Skeletal muscle satellite cell (primary cell): ENCODE data around the gene WDFY2.

Experiments used
- H3K27me3 ChIP-seq: 2 replicates; pipeline ENCODE4 v1.7.0; 2013; ENCODE audit warnings: low read length; ENCODE audit not compliant: control insufficient read depth, insufficient read depth
- H3K36me3 ChIP-seq: 2 replicates; pipeline ENCODE4 v1.7.0; 2013; ENCODE audit warnings: mild to moderate bottlenecking, control low read depth, low read length; ENCODE audit not compliant: insufficient read depth
- H3K4me1 ChIP-seq: 2 replicates; pipeline ENCODE4 v1.7.0; 2013; ENCODE audit warnings: low read length; ENCODE audit not compliant: control insufficient read depth, insufficient read depth
- H3K4me2 ChIP-seq: 2 replicates; pipeline ENCODE4 v1.7.0; 2013; ENCODE audit warnings: mild to moderate bottlenecking, low read length
- H3K4me3 ChIP-seq: 2 replicates; pipeline ENCODE4 v1.7.0; 2013; ENCODE audit warnings: low read length
- H3K9ac ChIP-seq: 2 replicates; pipeline ENCODE4 v1.7.0; 2013; ENCODE audit warnings: mild to moderate bottlenecking, low read depth, low read length, moderate library complexity
- H3K9me3 ChIP-seq: replicated peaks from 2 replicates; pipeline ENCODE4 v1.7.0; 2013; ENCODE audit warnings: mild to moderate bottlenecking, control low read depth, low read length

Gene WDFY2

DNA sequence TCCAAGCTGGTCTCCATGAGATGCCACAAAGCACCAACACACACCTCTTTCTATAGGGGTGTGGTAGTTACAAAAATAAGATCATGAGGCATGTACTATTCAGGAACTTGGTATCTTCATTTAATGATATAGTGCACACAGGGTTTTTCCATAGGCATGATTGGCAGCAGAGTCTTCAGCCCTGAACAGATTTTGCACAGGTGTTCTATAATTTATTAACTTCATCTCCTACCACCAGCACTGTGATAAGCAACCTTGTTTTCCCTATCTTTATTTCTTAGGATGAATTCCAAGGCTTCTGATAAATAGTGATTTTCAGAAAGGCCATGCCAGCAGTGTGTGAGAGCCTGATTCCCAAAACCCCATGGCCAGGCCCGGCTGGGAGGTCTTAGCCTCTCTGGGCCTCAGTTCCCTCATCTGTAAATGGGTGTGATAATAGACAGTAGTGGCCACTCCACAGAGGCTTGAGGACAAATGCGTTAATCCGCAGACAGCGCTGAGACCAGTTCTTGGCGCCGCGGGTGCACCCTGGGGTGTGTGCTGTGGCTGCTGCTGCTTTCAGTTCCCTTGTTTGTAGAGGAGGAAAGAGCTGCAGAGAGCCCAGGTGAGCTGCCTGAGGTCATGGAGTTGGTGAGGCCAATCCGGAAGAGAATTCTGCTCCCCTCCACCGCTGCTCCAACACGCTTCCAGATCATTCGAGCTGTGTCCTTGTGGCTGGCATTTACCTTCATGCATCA lies 186.6 kb downstream of the WDFY2 start:
- H3K9ac ChIP-seq, result no peak overlapping the region
- H3K9me3 ChIP-seq, result no peaks in the 10 kb centered on the region
- peaks cover 6% of the 10 kb centered on the region for H3K27me3 ChIP-seq
- H3K36me3 ChIP-seq, result peaks cover 26% of the 10 kb centered on the region
- H3K4me3 ChIP-seq, result no peak overlapping the region
- no peak overlapping the region for H3K4me2 ChIP-seq
- peaks cover 6% of the 10 kb centered on the region for H3K4me1 ChIP-seq

GRCh38 chr13:51771418-51772104 lies 187.3 kb downstream of the WDFY2 start:
- Histone ChIP-seq H3K9ac (no peak overlapping the region), H3K36me3 (peaks cover 20% of the 10 kb centered on the region), H3K4me1 (peaks cover 6% of the 10 kb centered on the region), H3K4me2 (no peak overlapping the region), H3K27me3 (peaks cover 6% of the 10 kb centered on the region), H3K4me3 (no peak overlapping the region), H3K9me3 (no peaks in the 10 kb centered on the region)

- Histone ChIP-seq H3K4me2 (no peak overlapping the region), H3K36me3 (peaks cover 15% of the 10 kb centered on the region), H3K4me1 (peaks cover 6% of the 10 kb centered on the region), H3K9ac (no peak overlapping the region), H3K27me3 (peaks cover 6% of the 10 kb centered on the region), H3K4me3 (no peak overlapping the region), H3K9me3 (no peaks in the 10 kb centered on the region)
Measured at GRCh38 chr13:51772105-51772455, 187.8 kb downstream of the WDFY2 start.

GRCh38 chr13:51772781-51773180 lies 188.5 kb downstream of the WDFY2 start:
- peaks cover 12% of the 10 kb centered on the region for H3K36me3 ChIP-seq
- peaks cover 6% of the 10 kb centered on the region for H3K27me3 ChIP-seq

DNA sequence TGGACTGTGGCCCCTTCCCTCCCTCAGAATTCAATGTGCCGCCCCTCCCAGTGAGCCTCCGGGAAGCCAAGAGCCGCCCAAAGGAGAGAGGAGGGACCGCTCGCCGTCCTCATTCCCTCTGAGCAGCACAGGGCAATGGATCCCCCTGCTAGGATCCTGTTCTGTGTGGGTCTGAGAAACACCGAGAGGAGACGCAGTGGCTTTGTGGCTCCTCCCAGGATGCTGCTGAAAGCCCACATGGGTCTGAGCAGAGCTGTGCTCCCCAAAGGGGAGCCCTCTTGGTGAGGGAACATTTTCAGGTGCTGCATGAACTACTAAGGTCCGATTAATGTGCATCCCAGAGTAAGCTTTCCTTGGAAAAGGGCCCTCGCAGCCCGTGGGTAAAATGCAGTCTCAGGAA lies 189.3 kb downstream of the WDFY2 start:
- H3K27me3 ChIP-seq, result peaks cover 9% of the 10 kb centered on the region
- no peak overlapping the region for H3K9ac ChIP-seq
- no peak overlapping the region for H3K4me3 ChIP-seq
- no peak overlapping the region for H3K4me2 ChIP-seq
- H3K36me3 ChIP-seq, result peaks cover 5% of the 10 kb centered on the region
- peaks cover 6% of the 10 kb centered on the region for H3K4me1 ChIP-seq
- no peaks in the 10 kb centered on the region for H3K9me3 ChIP-seq

More at GRCh38 chr13:51772781-51773180, 188.5 kb downstream of the WDFY2 start:
- Histone ChIP-seq H3K9me3 (no peaks in the 10 kb centered on the region), H3K4me1 (peaks cover 6% of the 10 kb centered on the region), H3K4me2 (no peak overlapping the region), H3K9ac (no peak overlapping the region), H3K4me3 (no peak overlapping the region)

- Histone ChIP-seq H3K4me1 (no peaks in the 10 kb centered on the region), H3K4me3 (no peak overlapping the region), H3K9me3 (no peaks in the 10 kb centered on the region), H3K27me3 (peaks cover 9% of the 10 kb centered on the region), H3K4me2 (no peak overlapping the region), H3K36me3 (no peaks in the 10 kb centered on the region), H3K9ac (no peak overlapping the region)
Measured at GRCh38 chr13:51776179-51776578, 191.9 kb downstream of the WDFY2 start.

DNA sequence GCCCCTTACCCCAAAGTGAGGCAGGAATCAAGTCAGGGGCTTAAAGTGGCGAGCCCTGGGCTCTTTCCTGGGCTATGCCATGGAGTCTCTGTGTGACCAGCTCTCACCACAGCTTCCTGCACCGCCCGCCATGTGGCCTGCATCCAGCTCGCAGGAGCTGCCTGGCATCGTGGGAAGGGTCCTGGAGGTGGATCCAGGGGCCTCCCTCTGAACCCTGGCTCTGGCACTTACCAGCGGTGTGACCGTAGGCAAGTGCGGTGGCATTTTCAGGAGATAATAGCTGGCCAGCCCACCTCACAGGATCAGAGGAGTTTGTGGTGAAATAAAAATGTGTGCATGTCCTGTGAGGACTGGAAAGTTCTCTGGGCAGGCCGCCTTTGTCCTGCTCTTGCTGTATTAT lies 193.7 kb downstream of the WDFY2 start:
- Histone ChIP-seq H3K9ac (no peak overlapping the region), H3K4me1 (no peaks in the 10 kb centered on the region), H3K9me3 (no peaks in the 10 kb centered on the region), H3K4me2 (no peak overlapping the region), H3K4me3 (no peak overlapping the region), H3K36me3 (no peaks in the 10 kb centered on the region), H3K27me3 (peaks cover 9% of the 10 kb centered on the region)

DNA sequence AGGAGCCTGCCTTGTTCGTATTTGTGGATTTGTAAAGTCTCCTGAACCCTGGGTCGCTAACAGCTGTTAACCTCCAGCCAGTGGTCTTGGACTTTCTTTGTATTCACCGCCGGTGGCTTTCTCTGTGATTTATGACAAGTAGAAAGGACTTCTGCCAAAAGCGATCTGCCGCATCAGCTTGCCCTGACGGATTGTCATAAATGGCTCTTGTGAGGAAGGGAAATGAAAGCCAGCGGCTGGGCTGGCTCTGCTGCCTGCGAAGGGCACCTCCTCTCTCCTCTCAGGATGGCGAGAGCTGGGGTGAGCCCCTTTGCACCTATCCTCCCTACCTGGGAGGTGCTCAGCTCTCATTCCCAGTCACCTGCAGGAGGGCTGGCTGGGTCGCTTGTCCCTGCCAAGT lies 194.1 kb downstream of the WDFY2 start:
- Histone ChIP-seq H3K9ac (no peak overlapping the region), H3K36me3 (no peaks in the 10 kb centered on the region), H3K4me3 (no peak overlapping the region), H3K27me3 (peaks cover 8% of the 10 kb centered on the region), H3K9me3 (no peaks in the 10 kb centered on the region), H3K4me2 (no peak overlapping the region), H3K4me1 (no peaks in the 10 kb centered on the region)

GRCh38 chr13:51780099-51780498 lies 195.8 kb downstream of the WDFY2 start:
- Histone ChIP-seq H3K4me3 (no peak overlapping the region), H3K4me2 (no peak overlapping the region), H3K9me3 (no peaks in the 10 kb centered on the region), H3K27me3 (peaks cover 3% of the 10 kb centered on the region), H3K4me1 (no peaks in the 10 kb centered on the region), H3K36me3 (no peaks in the 10 kb centered on the region), H3K9ac (no peak overlapping the region)

DNA sequence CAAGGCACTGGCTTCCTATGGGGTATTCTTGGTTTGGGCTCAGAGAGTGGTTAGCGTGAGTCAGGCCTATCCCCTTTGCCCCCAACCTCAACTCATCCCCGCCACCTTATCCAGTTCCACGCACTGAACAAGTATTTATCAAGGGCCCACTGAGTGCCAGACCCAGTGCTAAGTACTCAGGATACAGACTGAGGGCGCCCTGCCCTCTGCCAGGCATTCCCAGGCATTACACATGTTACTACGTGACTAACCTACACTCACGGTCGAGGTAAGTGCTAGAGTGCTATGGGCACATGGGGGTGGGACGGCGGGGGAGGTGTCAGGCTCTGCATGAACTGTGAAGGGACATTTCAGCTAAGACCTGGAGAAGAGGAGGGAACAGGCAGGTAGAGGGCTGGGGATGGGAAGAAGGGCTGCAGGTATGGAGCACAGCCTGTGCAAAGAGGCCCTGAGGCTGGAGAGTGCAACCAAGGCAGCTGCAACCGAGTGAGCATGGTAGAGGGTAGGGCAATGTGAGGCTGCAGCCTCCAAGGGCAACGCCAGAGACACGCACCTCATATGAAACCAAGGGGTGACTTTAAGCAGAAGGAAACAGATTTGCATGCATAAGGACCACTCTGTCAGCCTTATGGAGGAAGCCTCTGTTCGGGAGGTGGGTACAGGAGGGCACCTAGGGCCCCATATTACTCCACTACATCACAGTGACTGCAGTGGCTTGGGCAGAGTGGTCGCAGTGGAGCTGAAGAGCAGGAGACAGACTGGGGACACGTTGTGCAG lies 197.2 kb downstream of the WDFY2 start:
- Histone ChIP-seq H3K9ac (no peak overlapping the region), H3K36me3 (no peaks in the 10 kb centered on the region)

DNA sequence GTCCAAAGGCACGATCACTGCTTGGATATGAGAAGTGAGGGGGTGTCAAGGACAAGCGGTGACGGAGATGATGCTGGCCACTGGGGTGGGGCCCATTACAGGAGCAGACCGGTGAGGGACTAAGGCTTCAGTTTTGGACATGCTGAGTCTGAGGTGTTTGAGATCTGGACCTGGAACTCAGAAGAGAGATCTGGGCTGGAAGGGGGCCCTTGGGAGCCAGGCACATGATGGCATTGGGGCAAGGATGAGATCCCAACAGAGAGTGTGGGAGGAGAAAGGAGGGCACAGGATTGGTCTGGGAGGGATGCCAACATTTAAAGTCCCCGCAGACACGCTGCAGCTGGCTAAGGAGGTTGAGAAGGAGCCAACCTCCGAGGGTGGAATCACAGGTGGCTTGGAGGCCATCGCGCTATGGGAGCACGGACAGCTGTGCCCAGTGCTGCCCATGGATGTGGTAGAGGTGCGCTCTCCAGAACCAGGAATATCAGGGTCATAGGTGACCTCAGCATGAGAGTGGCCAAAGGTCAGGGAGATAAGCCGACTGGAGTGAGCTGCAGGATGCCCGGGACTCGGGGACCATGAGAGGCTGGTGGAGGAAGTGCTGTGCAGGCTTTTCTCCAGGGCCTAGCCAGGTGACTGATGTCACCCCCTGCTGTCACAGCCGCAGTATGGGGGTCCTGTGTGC lies 197.9 kb downstream of the WDFY2 start:
- Histone ChIP-seq H3K27me3 (peaks cover 3% of the 10 kb centered on the region), H3K4me1 (peaks cover 19% of the 10 kb centered on the region), H3K4me3 (no peak overlapping the region), H3K9ac (no peak overlapping the region), H3K36me3 (no peaks in the 10 kb centered on the region), H3K9me3 (no peaks in the 10 kb centered on the region), H3K4me2 (no peak overlapping the region)

More for the DNA sequence above, 197.2 kb downstream of the WDFY2 start:
- Histone ChIP-seq H3K27me3 (peaks cover 3% of the 10 kb centered on the region), H3K4me2 (no peak overlapping the region), H3K4me1 (peaks cover 12% of the 10 kb centered on the region), H3K4me3 (no peak overlapping the region), H3K9me3 (no peaks in the 10 kb centered on the region)
